ENCODE data around the gene RGCC.
"Not testable (repeated sequence)": the region's sequence is repeated elsewhere in the genome, so short reads cannot be mapped to it uniquely, and the experiment has no call there.

The RGCC gene

GRCh38 chr13:41488124-41488523 lies 30.8 kb downstream of the RGCC start:
- in situ Hi-C loops (cut with MboI; ENCODE audit: low sequenced_read_pairs): no loop called here

- in situ Hi-C loops (cut with MboI; ENCODE audit: low sequenced_read_pairs): no loop called here
These were observed 33.1 kb downstream of the RGCC start for GRCh38 chr13:41490371-41491015.

- in situ Hi-C loops (cut with MboI; ENCODE audit: low sequenced_read_pairs): no loop called here
These were observed 34.1 kb downstream of the RGCC start for GRCh38 chr13:41491436-41491835.

- in situ Hi-C loops (cut with MboI; ENCODE audit: low sequenced_read_pairs): no loop called here
These were observed 35.3 kb downstream of the RGCC start for GRCh38 chr13:41492432-41493260.

GRCh38 chr13:41494202-41494601 lies 36.9 kb downstream of the RGCC start:
- in situ Hi-C loops (cut with MboI; ENCODE audit: low sequenced_read_pairs): no loop called here

GRCh38 chr13:41495044-41495443 lies 37.7 kb downstream of the RGCC start:
- in situ Hi-C loops (cut with MboI; ENCODE audit: low sequenced_read_pairs): no loop called here

- in situ Hi-C loops (cut with MboI; ENCODE audit: low sequenced_read_pairs): no loop called here
These were observed 39.3 kb downstream of the RGCC start for GRCh38 chr13:41496420-41497234.

- in situ Hi-C loops (cut with MboI; ENCODE audit: low sequenced_read_pairs): no loop called here
These were observed 40.1 kb downstream of the RGCC start for GRCh38 chr13:41497436-41497835.

- in situ Hi-C loops (cut with MboI; ENCODE audit: low sequenced_read_pairs): no loop called here
These were observed 42.1 kb downstream of the RGCC start for GRCh38 chr13:41499452-41499851.

GRCh38 chr13:41500511-41500910 lies 43.2 kb downstream of the RGCC start:
- in situ Hi-C loops (cut with MboI; ENCODE audit: low sequenced_read_pairs): no loop called here

GRCh38 chr13:41501281-41501680 lies 43.9 kb downstream of the RGCC start:
- in situ Hi-C loops (cut with MboI; ENCODE audit: low sequenced_read_pairs): no loop called here

- in situ Hi-C loops (cut with MboI; ENCODE audit: low sequenced_read_pairs): no loop called here
These were observed 44.7 kb downstream of the RGCC start for GRCh38 chr13:41502031-41502430.

- in situ Hi-C loops (cut with MboI; ENCODE audit: low sequenced_read_pairs): no loop called here
These were observed 45.3 kb downstream of the RGCC start for GRCh38 chr13:41502673-41503072.

GRCh38 chr13:41503356-41503755 lies 46.0 kb downstream of the RGCC start:
- in situ Hi-C loops (cut with MboI; ENCODE audit: low sequenced_read_pairs): no loop called here

- in situ Hi-C loops (cut with MboI; ENCODE audit: low sequenced_read_pairs): not testable (repeated sequence)
These were observed 47.3 kb downstream of the RGCC start for GRCh38 chr13:41504657-41505056.

- in situ Hi-C loops (cut with MboI; ENCODE audit: low sequenced_read_pairs): no loop called here
These were observed 48.0 kb downstream of the RGCC start for GRCh38 chr13:41505209-41505835.

GRCh38 chr13:41506312-41506711 lies 49.0 kb downstream of the RGCC start:
- in situ Hi-C loops (cut with MboI; ENCODE audit: low sequenced_read_pairs): no loop called here

GRCh38 chr13:41509971-41510370 lies 52.6 kb downstream of the RGCC start:
- in situ Hi-C loops (cut with MboI; ENCODE audit: low sequenced_read_pairs): no loop called here

- in situ Hi-C loops (cut with MboI; ENCODE audit: low sequenced_read_pairs): no loop called here
These were observed 54.5 kb downstream of the RGCC start for GRCh38 chr13:41511827-41512226.

GRCh38 chr13:41512441-41512840 lies 55.1 kb downstream of the RGCC start:
- in situ Hi-C loops (cut with MboI; ENCODE audit: low sequenced_read_pairs): no loop called here

- in situ Hi-C loops (cut with MboI; ENCODE audit: low sequenced_read_pairs): no loop called here
These were observed 56.2 kb downstream of the RGCC start for GRCh38 chr13:41513600-41513999.

Measured in HL-60/S4 treated with phorbol 12-myristate 13-acetate at 8.2 ng/mL for 4 days and 3 days (cell line).